Ovary (tissue), 3 donors: ENCODE results near the gene NBPF9.
"Not testable (repeated sequence)": the region's sequence is repeated elsewhere in the genome, so short reads cannot be mapped to it uniquely, and the experiment has no call there.

Experiments used
- EP300 ChIP-seq: sonication (generic); formaldehyde crosslinking; IDR thresholded peaks from one replicate; pipeline ENCODE4 v1.6.1; 2017; ENCODE audit warnings: antibody characterized with exemption
- TF ChIP-seq, protein P1 (sequence below), 3 donors: fragments of 450-650 bp in 2 of 3; fragments of 200-600 bp in 1 of 3; IDR thresholded peaks; one replicate each; pipeline versions ENCODE4 v1.5.1 to v1.8.0; 2016 to 2022; ENCODE audit warnings: antibody characterized with exemption in 3 of 3, mild to moderate bottlenecking in 1 of 3
- donor health status: DM: no; HTN: no; CAD: no.

DNA sequence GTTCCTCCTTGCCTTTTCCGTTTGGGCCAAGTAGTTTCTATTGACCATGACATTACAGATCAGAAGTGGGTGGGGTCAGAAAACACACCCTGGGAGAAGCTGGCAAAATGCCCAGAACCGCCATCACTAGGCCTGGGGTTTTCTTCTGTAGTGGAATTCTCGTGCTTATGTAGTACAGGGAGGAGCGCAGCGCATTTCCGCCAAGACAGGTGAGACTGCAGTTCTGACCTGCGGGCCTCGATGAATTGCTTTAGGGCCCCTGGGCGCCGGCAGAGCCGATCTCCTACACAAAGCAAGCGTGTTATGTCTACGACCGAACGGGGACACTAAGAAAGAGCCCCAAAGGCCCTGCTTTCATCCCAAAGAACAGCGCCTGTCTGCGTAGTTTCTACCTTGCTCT, 25.9 kb upstream of the NBPF9 start:
- TF ChIP-seq EP300, result not testable (repeated sequence)
- TF ChIP-seq, protein P1, sequence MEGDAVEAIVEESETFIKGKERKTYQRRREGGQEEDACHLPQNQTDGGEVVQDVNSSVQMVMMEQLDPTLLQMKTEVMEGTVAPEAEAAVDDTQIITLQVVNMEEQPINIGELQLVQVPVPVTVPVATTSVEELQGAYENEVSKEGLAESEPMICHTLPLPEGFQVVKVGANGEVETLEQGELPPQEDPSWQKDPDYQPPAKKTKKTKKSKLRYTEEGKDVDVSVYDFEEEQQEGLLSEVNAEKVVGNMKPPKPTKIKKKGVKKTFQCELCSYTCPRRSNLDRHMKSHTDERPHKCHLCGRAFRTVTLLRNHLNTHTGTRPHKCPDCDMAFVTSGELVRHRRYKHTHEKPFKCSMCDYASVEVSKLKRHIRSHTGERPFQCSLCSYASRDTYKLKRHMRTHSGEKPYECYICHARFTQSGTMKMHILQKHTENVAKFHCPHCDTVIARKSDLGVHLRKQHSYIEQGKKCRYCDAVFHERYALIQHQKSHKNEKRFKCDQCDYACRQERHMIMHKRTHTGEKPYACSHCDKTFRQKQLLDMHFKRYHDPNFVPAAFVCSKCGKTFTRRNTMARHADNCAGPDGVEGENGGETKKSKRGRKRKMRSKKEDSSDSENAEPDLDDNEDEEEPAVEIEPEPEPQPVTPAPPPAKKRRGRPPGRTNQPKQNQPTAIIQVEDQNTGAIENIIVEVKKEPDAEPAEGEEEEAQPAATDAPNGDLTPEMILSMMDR (IDR thresholded peaks at IDR 0.05), result not testable (repeated sequence)
